GM19452 (cell line): ENCODE results near the gene PSMB5.

Source experiments
- ATAC-seq: cut with Tn5 transposase; IDR thresholded peaks from one replicate; pipeline ENCODE4 v1.9.1; 2021; ENCODE audit not compliant: unreplicated experiment

Gene PSMB5

DNA sequence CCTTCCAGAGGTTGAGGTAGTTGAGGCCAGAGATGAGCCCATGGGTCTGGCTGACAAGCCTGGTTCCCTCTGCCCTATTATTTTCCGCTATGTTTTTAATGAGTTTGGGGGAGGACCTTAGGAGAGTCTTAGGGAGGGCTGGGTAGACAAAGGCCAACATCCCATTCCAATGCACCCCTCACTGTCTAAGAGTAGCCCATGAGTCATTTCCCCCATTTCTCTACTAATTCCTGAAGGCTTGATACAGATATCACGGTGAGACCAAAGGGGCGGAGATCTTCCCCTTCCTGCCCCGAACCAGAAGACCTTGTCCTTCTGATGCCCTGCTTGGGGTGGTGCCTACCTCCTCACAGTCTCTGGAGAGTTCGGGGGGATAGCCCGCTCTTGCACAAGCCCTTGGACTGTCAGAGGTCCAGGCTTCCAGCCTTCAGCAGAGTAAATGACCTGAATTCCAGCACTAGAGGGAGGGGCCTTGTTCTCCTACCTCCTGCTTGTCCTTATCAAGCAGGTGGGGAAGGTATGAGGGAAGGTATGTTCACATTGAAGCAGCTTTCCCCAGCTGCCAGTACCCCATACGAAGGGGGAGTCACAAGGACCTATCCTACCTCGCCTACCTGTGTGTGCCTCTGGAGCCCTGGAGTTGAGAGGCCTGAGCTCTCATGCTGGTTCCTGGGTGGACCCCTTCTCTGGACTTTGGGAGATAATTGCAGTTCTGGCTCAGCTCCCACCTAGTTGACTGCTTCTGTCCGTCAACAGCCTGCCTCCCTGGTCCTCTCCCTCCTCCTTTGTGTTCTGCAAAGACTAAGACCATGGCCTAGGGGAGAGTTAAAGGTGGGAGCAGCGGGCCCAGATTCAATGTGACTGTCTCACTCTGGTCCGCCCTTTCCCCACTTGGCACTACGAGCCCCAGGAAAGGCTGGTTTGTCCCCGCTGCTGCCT, 11.0 kb upstream of the PSMB5 start:
- ATAC-seq = no peak

DNA sequence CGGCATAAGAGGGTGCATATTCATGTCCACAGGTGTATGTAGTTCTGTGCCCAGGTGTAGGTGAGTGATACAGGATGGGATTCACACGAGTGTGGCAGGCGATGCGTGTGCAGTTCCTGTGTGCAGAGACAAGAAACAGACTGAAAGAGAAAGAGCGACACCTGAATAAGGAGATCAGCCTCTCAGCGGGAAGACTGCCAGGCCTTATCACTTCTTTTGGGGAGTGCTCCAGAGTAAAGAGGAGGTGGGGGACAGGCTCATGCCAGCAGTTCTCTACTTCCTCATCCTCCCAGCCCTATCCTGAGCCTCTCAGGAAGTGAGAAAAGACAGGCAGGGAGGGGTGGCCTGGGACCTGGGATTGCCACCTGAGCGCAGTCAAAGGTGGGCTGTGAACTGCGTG, 10.1 kb upstream of the PSMB5 start:
- ATAC-seq = no peak

DNA sequence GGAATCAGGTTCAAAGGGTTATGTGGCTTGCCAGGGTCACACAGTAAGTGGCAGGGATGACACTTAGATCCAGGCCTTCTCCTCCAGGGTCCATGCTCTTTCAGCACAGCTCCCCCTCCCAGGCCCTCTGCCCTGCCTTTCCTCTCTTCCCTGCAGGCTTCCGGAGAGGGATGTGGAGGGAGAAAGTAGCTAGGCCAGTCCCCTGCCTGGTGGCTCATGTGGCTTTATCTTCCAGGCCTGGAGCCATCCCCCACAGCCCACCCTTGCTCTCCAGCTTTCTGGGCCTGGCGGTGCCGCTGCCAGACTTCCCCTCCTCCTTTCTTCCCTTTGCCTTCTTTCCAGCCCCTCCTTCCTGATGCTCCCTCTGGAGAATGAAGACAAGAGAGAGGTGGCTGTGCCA, 9.1 kb upstream of the PSMB5 start:
- ATAC-seq = no peak

DNA sequence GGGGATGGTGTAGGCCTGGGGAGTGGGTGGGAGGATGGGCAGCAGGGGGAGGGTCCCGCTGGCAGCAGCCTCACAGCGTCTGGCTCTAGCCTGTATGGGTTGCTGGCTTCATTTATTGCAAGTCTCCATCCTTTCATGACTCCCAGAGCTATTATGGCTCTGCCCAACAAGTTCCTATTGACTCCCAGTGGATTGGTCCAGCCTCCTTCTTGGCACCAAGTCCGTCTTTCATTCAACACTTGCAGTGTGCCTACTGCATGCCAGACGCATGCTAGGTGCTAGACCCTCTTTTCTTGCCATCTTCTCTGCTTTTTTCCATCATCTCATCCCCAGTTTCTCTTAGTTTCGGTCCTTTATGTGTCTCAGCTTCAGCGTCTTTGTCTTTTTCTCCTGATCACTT, 8.4 kb upstream of the PSMB5 start:
- ATAC-seq = no peak

DNA sequence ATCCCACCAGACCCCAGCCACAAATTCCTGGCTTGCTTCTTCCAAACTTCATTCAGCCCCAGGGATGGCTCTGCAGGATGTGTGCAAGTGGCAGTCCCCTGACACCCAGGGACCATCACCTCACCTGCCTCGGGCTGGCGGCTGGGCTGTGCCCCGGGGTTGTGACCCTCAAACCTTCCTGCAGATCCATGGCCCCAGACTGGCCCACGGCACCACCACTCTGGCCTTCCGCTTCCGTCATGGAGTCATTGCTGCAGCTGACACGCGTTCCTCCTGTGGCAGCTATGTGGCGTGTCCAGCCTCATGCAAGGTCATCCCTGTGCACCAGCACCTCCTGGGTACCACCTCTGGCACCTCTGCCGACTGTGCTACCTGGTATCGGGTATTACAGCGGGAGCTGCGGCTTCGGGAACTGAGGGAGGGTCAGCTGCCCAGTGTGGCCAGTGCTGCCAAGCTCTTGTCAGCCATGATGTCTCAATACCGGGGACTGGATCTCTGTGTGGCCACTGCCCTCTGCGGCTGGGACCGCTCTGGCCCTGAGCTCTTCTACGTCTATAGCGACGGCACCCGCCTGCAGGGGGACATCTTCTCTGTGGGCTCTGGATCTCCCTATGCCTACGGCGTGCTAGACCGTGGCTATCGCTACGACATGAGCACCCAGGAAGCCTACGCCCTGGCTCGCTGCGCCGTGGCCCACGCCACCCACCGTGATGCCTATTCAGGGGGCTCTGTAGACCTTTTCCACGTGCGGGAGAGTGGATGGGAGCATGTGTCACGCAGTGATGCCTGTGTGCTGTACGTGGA, 7.7 kb upstream of the PSMB5 start, which contains the start of gene PSMB11:
Gene PSMB11 (plus strand): TSS at position 51 of the 804 bp plus-strand sequence. CDS start 14 bp downstream, at position 65.
- no peak for ATAC-seq

DNA sequence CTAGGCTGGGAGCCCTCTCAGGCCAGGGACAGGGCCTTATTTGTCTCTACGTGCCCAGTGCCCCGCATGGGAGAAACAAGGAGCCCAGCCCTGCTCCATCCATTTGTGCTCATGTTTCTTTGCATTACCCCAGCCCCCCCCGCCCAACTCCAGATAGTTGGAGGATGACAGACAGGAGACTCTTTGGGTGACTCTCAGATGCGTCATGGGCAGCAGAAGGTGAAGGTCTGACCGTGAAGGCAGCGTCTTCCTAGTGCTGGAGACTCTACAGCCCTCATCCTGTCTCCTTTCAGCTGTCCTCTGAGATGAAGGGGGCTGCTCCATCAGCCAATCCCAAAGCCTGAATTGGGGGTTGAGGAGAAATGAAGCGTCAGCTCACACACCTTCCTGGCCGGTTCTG, 7.0 kb upstream of the PSMB5 start:
- ATAC-seq = no peak

DNA sequence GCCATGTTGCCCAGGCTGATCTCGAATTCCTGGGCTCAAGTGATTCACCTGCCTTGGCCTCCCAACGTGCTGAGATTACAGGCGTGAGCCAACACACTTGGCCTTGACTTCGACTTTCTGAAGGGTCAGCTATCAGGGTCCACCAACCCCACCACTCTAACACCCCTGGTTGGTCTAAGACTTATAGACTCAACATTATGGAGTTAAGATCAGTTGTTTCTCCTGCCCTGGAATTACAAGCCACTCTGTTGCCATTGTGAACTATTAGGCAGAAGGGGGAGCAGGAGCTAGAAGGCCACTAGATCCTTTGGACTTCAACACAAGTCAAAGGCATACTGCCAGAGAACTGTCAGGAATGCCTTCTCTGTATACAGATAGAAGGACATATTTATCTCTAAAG, 5.4 kb upstream of the PSMB5 start:
- no peak for ATAC-seq

DNA sequence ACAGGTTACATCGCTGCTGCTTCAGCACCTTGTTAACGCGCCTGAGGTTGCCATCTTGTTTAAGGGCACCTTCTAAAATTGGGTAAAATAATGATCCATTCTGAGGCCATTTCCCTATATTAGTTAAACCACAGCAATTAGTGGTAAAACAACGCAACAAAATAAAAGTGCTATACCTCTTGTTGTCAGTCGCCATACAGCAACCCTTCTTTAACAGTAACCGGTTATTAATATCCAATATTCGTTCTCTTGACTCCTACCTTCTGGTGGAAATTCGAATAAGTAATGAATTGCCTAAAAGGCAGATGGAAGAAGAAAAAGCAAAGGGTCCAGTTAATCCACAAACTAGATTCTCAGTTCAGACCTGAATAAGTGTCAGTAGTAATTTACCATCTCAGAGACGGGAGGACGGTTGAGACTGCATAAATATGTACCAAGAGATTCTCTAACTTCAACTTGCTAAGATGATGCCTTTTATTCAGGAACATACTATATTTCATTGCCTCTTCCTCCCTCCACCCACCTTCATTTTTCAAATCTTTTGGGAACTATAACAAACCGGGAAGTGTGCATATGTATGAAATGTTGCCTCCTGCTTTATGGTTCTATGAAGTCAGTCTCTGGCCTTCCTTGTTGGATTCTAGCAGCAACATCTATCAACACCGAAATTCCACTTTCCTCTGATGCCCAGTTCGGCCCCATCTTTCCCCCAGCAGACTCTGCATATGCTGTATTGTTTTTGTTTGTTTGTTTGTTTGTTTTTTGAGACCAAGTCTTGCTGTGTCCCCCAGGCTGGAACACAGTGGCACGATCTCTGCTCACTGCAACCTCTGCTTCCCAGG, 824 bp upstream of the PSMB5 start:
- ATAC-seq = no peak

DNA sequence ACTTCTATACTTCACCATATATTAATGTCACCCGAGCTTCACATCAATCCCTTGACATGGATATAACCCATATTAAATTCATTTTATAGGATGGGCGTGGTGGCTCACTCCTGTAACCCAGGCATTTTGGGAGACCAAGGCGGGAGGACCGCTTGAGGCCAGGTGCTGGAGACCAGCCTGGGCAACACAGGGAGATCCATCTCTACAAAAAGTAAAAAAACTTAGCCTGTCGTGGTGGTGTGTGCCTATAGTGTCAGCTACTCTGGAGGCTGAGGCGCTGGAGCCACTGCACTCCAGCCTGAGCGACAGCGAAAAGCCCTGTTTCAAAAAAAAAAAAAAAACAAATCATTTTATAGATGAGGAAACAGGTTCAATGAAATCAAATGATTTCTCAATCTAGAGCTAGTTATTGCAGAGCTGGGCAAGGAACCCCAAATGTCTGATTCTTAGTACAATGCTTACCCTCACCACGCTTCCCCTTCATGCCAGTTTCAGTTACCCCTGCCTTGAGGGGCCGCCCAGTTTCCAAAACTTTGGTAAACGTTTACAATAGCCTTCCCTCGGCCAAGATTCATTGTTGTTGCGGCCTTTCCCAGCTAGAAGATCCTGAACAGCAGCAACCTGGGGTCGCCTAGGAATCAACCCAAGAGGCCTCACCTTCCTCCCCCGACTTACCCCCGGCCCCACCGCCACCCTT, 751 bp downstream of the PSMB5 start:
- no peak for ATAC-seq

DNA sequence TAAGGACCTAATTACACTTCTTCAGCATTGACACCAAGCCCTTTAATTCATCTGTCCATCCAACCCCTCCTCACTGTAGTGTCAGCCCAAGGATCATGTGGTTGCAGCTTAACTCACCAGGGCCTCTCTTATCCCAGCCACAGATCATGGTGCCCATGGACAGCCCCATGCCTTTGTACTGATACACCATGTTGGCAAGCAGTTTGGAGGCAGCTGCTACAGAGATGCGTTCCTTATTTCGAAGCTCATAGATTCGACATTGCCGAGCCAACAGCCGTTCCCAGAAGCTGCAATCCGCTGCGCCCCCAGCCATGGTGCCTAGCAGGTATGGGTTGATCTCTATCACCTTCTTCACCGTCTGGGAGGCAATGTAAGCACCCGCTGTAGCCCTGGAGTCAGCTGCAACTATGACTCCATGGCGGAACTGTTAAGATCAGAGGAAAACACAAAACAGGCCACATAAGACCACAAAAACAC, 1.4 kb downstream of the PSMB5 start:
- ATAC-seq = no peak

DNA sequence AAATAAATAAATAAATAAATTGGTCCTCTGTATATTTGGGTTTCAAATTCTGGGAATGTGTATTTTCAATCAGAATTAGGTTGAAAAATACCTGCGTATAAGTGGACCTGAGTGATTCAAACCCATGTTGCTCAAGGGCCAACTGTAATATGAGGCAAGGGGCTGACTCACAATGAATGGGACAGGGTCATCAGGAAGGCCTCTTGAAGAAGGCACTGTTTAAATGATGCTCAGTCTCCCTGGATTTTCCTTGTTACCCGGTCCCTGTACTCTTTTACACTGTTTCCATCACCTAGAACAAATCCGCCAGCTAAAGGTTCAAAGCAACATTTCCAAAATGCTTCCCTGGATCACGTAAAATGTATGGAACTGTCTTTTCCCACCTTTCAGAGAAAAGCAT, 3.8 kb downstream of the PSMB5 start:
- ATAC-seq = no peak

DNA sequence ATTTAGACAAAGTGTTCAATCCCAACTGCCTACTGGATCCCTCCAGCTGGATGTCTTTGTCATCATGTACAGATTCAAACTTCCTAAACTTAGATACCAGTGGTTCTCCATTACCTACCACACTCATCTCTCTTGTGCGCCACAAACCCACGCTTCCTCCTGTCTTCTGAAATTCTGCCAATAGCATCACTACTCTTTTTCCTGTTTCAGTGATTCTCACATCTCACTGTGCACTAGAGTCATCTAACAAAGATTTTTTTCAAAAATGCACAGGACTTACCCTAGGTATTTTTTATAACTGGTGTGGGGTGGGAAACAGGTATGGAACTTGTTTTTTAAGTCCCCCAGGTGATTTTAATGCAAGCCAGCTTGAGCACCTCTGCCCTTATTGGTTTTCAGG, 5.9 kb downstream of the PSMB5 start:
- ATAC-seq = no peak

DNA sequence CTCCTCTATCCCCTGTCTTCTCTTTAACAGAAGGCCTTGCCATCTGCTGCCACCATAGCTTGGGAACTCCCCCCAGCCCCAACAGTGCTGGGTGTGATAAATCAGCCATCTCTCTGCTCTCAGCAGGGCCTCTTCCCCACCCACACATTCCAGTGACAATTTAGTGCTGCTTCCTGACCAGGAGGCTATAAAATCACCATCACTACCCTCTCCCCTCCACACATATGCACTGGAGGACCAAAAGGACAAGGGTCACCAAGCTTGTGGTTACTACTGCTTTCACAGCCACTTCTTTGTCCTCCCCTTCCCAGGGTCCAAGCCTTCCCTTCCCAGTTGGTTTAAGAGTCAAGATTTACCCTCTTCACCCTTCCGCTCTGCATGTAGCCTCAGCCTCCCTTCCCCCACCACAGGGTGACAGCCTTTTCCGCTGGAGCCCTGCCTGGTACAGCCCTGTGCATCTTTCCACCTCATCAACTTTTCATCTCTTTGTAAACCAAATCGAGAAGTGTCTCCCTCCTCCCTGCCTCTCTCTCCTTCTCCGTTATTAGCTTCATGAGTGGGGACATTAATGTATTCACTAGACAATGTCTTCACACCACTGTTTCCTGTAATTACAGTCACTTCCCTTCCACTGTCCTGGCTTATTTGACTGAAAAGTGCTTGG, 9.4 kb downstream of the PSMB5 start:
- ATAC-seq = no peak

DNA sequence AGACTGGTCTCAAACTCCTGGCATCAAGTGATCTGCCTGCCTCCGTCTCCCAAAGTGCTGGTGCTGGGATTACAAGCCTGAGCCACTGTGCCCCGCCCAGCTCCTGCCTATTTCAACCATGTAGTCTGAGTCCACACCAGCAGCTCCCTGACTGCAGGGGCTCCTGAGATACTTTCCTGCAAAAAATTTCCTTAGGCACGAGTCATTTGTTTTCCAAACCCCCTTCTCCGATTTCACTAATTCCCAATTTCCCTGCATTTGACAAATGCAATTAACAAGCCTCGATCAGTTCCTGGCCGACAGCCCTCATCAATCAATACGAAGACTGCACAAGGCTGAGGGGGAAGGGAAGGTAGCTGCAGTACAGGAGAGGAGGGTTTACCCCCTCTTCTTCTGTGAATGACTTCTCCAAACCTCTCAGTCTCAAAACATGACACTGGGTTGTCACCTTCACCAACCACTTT, 10.1 kb downstream of the PSMB5 start:
- no peak for ATAC-seq

DNA sequence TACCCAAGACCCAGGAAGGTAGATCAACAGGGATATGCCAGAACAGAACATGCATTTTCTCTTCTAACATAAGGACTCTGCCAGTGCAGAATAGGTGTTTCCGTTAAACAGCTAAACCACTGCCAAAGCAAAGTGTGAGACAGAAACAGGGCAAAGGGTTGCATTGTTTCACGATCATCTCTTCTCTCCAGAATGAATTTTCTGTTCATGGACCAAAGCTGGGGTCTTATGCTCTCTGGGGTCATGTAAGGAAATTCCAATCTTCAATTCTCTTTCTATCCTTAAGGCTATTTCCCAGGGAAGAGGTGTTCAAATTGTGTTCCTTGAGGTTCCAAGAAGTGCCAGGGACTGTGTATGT, 10.9 kb downstream of the PSMB5 start:
- ATAC-seq = no peak

DNA sequence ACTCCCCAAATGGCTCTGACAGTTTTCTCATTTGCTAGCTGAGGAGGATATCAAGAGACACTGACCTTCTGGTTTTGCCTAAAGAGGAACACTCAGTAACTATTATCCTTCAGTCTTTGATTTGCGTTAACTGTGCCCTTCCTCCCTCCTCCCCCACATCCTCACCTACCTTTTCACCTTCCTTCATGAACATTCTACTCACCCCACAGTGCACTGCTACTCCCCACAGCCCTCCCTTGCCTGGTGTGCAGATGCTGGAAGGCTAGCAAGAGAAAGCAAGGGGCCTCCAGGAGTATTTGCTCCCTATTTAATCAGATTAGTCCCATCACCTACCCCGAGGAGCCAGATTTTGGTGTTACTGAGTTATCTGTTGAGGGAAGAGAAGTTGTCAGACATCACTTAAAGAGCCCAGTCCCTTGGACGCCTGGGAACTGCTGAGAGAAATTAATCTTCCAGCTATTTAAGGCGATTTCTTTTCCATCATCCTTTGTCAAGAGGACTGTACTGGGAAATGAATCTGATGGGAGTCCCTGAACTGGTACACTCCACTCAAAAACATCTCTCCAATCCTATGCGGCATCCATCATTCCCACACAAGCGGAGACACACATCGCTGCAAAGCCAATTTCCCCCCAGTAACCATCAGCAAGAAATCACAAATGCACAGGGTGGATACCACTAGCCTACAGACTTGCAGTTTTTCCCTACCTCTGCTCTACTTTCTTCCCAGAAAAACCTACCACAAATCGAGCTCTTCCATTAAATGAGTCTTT, 11.5 kb downstream of the PSMB5 start:
- ATAC-seq = no peak

DNA sequence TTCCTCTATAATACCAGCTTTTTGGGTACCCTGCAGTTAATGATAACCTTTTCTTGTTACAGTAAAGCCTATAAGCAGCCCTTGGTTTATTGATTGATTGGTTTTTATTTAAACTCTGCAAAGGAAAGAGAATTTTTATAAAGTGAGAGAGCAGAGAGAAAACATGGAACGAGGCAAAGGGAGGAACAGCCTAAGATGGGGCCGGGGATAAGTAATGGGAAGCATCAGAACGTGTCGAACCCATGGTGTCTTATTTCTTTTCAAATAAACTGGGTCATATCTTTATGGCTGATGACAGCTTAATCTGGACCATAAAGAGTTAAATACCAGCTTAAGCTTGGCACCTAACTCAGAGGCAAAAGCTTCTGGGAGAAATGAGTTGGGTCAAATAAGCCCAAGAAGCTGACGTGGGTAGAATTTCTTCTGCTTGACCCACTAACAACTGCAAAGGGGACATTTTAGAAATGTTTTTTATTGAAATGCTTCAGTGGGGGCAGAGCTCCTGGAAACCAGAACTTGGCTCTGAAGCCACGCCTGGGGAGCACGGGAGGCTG, 12.7 kb downstream of the PSMB5 start:
- ATAC-seq = no peak

DNA sequence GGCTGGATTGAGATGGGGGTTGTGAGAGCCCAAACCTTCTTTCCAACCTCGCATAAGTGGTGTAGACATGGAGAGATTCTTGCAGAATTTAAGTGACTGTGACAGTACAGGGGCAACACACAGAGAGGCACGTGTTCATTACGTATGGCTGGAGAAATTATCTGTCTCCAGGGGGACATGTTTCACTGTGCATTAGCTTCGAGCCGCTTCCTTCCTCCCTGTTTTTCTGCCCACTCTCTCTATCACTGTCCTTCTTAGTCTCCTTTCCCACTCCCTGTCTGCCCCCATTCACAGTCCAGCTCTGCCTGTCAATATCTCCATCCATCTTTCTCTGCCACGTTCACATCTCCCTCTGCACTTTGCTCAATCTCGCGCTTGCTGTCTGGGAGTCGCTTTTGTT, 13.3 kb downstream of the PSMB5 start:
- ATAC-seq = no peak
